Activated CD4-positive, alpha-beta T cell treated with anti-CD3 and anti-CD28 coated beads, Interleukin-2, amount 50 U/mL, for 24 hours (primary cell): ENCODE results near the gene SHQ1.

Source experiments
- DNase-seq, 2 donors: peaks; one replicate each; pipeline ENCODE4 v3.0.0-alpha.2; 2020; ENCODE audit warnings: low read depth in 1 of 2, low spot score in 1 of 2

The SHQ1 gene

DNA sequence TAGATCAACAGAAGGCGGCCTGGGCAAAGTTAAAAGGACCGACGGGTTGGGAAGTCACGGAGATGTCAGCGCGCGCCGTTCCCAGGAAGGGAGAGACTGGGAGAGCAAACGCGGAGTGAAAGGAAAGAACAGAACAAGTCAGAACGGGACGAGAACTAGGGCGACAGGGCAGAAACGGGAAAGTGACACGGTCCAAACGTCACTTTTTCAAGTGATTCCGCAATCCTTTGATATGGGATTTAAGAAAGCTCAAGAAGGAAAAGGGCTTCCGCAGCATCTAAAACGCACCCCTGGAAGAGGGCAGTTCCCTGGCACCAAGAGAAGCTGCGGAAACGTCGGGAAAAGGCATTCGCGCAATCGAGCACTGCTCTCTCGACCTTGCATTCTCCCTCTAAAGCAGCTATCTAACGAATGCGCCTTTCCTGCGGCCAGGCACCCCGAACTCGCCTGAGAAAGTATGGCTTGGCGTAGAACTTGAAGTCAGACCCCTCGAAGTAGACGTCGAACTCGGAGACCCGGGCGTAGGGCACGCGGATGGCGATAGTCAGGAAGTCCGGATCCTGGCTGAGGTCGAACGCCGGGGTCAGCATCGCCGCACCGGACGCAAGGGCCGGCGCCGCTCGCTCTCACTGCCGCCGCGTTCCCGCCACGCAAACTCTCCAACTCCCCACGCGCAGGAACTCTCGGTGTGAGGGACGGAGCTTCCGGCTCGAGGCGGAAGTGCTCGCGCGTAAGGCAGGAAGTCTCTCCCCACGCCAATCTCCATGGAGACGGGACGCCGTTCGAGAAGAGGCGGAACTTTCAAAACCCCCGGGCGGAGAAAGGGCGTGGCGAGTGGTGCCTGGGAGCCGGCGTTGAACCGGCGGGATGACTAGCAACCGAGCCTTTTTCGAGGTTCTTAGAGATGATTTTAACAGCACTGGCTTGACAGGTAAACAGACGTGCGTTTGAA is at the start of gene SHQ1:
SHQ1 (minus strand) TSS at position 695 of the 952 bp plus-strand sequence; CDS start at position 590, 105 bp downstream.
- DNase-seq = peak; percentile 89 to 95

DNA sequence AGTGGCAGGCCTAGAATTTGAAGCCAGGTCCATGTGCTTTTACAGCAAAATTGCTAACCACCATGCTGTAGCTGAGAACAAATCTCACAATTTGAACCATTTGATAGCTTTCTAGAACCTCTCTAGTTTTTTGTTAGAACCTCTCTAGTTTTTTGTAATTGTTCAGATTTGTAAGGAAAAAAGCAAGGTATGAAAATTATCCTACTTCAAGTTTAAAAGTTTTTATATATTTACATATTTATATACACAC is 49.4 kb upstream of the SHQ1 start:
- no peak for DNase-seq

DNA sequence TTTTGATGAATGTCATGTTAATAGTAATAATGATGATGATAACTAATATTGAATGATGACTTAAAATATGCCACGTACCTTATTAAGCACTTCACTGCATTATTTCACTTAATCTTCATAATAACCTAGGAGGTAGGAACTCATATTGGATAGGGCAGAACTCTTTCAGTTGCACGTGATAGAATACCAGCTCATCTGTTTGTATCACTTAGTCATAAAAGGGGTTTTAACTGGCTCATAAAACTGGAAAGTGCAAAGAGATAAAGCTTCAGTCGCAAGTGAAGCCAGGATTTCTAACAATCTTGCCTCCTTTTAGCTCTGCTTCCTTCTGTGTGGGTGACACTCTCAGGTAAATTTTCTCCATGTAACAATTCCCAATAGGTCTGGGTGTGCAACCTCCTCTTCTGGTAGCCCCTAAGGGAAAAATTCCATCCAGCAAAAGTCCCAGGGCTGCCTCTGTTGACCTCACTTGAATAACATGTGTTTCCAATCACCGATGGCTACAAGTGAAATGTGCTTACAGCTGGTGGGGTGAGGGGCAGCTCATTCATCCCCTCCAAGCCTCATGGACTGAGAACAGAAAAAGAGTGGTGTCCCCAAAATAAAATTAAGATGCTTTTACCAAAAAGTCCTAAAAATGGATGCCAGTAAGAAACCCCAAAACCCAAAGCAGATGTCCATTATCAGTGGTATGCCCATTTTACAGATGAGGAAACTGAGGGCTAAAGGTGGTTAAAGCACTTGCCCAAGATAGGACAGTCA is 48.9 kb upstream of the SHQ1 start:
- no peak for DNase-seq

DNA sequence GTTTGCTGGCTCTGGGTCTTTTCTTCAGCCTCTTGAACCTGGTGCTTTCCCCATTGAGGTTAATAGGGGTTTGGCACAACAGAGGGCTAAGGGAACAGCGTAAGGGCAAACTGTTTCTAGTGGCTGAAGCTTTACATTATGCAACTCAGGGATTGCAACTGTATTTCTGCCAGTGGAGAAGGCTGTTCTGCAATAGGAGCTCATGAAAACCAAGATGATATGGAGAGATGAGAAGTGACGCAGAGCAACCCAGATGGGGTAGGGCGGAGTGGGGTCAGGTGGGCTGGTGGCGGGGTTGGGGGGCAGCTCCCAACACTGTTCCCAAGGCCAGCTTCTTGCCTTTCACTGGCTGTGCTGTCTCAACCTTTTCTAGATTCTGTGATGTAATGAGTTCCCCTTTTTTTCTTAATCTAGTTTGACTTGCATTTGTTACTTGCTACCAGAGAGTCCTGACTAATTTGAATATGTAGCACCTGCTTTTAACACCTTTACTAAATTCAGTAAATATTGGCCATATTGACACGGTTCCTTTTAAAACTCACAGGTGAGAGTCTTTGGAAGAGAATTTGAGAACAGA is 46.8 kb upstream of the SHQ1 start:
- no peak for DNase-seq

DNA sequence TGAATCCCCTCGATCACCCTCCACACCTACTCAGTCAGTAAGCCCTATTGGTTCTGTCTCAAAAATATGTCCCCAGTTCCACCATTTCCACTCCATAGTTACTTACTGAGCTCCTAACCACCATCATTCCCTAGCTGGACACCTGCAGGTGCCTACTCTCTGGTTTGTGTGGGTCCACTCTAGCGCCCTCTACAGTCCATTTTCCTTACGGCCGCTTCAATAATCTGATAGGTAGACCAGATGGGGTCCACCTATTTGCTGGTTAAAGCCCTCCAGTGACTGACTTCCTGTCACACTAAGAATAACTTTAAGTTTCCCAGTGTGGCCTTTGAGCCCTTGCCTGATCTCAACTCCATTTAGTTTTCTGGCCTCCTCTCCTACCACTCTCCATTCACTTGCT is 44.6 kb upstream of the SHQ1 start:
- DNase-seq = no peak

DNA sequence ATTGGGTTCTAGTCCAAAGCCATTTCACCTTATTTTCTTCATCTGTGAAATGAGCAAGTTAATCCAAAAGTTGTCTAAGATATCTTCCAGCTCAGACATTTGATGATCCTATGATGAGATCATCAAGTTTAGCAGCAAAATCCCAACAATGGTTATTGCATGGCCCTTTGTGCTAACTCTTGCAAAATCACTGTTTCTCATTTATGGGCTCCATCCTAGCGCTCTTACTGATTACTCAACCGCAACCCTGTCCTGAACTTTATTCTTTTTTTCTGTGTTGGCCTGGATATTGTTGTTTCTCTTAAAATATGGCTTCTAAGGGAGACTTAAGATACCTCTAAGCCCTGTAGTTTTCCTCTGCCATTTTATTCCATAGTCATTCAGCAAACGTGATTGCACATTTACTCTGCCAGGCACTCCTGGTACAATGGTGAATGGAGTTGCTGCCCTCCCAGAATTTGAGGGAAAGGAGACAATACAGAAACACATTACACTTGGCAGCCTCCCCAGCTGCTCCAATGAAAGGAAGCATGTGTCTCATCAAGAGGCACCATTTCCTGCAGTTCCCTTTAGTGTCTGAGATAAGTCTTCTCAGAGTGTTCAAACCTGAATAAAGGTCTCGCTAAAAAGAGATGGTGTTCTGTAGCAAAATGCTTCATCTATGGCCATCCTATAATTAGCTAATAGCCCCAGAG is 44.0 kb upstream of the SHQ1 start:
- no peak for DNase-seq

DNA sequence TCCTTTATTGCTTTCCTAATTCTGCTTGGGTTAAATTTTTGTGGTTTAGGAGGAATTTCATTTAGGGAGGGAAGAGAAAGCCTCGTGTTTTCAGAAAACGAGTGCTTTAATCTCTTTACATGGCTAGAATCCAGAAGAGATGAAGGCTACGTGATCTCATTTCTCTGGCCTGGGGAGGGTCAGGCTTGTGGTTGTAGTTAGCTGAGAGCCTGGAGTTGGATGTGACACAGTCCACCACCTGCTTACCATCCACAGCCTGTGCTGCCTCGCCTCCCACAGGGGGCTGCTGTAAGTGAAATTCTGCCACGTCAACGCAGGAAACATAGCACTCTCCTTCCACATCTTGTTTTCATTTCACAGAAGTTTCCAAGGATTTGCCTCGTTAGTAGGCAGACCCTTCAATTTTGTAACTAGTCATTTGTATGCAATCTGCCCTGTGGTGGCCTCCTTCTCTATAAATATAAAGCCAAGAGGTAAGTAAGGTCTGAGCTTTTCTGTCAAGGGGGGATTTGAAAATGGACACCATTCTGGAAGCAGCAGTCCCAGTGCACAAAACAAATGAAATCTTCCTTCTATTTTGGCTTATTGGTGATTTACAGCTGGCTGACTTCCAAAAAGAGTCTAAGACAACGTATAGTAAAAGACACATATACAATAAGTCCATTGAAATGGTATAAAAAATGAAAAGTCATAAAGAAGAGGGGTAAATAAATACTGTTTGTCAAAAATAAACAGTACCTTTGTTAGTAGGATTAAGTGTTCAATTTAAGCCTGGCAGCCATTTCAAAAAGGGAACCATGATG is 43.0 kb upstream of the SHQ1 start:
- no peak for DNase-seq

DNA sequence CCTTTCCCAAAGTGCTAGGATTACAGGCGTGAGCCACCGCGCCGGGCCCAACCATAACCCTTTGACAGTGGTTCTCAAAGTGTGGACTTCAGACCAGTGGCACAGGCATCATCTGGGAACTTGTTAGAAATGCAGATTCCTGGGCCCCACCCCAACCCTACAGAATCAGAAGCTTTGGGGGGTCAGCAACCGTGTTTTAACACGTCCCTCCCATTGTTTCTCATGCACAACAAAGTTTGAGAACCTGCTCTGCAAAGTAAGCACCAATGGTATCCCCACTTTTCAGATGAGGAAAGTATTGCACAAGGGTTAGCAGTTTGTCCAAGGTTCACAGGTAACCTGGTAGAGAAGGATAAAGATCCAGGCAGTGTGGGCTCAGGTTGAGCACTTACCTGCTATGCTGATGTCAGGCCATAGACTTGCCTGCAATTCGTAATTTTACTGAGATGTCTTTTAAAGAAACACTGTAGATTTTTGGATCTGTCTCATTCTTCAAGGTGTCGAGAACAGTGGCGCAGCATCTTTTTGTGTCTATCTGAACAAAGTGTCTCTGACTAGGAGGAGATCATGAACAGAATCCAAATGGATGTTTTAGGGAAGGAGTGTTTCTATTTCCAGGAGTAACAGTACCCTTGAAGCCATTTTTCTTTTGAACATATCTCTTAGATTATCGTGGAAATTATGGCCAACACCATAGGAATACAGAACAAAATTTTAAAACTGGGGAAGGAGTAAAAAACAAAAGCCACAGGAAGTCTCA is 42.1 kb upstream of the SHQ1 start:
- DNase-seq = no peak

DNA sequence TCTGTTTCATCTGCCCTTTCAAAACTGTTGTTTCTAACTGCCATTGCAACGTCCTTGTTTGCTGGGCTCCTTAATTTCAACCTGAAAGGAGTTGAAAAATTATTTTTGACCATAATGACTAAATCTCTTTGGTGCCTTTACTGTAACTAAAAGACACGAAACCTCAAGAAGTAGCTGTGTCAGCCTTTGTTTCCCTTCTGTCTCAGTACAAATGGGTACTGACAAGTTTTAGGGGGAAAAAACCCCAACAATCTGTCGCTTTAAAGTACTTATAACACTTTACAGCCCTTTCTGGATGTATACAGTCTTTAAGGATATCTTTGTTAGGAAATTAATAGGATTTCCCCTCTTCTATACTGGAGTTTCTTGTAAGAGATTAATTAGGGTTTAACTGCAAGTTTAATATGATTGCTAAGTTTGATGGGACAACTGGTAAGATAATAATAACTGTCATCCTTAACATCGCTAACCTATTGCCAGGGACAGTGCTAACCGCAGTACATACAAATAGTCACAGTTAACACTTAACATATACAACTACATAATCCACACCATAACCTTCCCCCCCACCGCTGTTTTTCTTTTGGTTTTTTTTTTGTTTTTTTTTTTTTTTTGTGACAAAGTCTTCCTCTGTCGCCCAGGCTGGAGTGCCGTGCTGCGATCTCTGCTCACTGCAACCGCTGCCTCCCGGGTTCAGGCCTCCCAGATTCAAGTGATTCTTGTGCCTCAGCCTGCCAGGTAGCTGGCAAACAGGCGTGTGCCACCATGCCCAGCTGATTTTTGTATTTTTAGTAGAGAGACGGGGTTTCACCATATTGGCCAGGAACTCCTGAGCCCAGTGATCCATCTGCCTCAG is 41.3 kb upstream of the SHQ1 start:
- DNase-seq = no peak

DNA sequence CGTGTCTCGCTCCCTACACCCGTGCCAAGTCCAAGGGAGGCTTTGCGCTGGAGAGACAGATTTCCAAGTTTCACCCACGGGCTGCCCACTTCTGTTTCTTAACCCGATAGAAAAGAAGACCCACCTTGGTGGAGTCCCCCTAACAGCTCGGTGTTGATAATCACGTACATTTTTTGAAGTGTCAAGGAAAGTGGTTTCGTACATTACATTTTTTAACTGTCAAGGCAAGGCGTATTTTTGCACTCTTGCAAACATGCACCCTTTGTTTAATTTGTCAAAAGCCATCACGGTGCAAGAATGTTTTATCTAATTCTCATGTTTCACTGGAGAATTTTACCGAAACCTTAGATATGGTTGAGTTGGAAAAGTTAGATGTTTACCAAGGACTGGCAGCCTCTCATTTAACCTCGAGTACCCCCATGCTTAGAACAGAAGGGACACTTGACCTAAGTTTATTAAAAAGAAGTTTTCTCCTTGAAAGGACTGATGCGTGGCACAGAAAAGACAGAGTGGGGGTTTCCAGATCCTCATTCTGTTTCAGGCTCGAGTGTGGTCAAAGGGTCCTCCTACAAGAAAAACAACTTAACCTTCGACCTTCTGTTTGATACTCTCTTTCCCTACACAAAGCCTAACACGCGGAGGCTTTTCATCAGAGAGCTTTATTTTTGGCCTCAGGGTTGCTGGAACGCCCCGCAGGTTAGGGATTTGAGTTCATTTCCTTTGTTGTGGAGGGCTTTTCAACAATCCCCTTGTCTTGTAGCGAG is 40.5 kb upstream of the SHQ1 start:
- DNase-seq = no peak

DNA sequence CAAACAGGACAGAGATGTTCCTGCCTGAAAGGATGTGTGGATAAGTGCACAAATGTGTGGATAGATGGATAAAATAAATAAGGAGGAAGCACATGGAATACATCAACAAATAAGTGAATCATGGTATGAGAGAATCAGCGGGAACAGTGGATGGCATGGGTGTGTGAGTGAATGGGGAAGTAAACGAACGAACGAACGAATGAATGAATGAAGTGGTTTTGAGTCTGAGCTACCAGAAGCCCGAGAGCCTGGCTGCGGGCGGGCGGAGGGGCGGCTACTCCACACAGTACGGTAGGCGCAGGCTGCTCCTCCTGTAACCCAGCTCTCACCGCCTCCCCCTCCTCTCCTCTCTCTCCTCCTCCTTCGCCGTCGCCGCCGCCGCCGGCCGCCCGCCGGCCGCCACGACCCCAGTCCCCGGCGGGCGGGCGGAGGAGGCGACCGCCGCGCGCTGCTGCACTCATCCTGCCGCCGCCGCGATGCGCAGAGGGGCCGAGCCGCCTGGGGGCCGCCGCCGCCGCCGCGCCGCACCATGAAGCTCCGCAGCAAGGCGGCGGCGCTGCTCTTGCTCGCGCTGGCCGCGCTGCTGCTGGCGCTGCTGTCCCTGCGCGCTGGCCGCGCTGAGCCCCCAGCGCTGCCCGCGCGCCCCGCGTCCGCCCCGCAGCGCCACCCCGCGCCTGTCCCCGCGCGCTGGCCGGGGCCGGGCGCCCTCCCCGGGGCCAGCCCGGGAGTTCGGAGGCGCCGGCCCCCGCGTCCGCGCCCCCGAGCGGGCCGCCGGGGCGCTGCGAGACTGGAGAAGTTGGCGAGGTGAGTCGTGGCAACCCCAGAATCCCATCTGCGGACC is 39.7 kb upstream of the SHQ1 start, which contains the start of gene GXYLT2:
GXYLT2 (plus strand) TSS at position 342 of the 841 bp plus-strand sequence; CDS start at position 530, 188 bp downstream.
- DNase-seq = peak; percentile 3 to 4

DNA sequence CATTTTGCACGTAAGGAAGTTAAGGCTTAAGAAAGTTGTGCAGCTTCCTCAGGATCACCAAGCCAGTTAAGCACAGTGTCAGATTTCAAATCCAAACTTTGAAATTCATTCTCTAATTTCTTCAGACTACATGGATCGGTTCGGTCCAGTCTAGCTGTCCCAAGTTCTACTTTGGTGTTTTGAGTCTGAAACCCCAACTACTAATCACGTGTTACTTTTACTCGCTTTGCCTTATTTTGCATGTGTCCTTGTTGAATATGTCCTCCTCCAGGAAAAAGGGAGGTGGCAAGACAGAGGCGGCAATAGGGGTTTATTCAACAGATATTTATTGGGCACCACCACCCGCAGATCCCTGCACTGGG is 39.1 kb upstream of the SHQ1 start:
- DNase-seq = no peak

DNA sequence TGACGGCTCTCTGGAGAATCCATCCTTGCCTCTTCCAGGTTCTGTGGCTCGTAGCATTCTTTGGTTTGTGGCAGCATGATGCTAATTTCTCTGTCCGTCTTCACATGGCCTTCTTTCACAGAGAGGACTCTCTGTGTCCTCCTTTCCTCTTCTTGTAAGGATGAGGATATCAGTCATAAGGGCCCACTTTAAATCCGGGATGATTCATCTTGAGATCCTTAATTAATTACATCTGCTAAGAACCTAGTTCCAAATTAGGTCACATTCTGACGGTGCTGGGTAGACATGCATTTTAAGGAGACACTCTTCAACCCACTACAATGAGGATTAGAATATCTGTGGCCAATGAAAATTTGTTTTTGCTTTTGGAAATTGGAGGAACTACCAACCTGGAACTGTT is 23.9 kb upstream of the SHQ1 start:
- no peak for DNase-seq

DNA sequence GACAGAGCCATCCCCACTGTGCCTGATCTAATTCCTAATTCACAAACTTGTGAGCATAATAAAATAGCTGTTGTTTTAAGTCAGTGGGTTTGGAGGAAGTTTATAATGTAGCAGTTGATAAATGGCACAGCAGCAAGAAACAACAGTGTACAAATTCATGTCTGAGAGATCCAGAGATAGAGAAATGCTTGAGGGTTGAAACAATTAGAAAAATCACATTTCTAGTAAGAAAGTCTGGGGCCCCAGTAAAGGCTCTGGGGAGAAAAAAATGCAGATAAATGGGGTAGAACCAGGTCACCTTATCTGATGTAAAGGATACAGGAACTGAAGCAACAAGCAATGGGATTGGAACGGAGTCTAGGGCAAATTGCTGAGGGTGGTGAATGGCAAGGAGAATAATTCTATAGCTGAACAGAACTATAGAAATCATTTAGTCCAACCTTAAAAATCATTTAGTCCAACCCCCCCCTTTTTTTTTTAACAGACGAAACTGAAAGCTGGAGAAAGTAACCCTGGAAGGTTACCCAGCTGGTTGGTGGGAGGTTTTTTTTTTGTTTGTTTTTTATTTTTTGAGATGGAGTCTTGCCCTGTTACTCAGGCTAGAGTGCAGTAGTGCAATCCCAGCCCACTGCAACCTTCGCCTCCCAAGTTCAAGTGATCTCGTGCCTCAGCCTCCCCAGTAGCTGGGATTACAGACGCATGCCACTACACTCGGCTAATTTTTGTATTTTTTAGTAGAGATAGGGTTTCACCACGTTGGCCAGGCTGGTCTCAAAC is 14.3 kb upstream of the SHQ1 start:
- no peak for DNase-seq

DNA sequence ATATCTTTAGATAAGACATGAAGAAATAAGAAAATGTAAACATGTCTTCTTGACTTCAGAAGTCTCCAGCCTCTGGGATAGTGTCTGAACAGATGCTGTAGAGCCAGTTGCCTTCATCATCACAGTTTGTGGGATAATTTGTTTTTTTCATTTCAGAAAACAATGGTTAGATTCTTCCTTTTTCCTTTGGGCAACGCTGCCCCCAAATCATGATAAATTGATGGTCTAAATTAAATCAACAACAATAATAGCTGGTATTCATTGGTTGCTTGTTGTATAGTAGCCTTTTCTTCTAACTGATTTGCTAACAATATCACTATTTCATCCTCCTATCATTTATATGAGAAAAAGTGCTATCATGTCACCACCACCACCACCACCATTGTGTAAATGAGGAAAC is 12.6 kb upstream of the SHQ1 start:
- no peak for DNase-seq

DNA sequence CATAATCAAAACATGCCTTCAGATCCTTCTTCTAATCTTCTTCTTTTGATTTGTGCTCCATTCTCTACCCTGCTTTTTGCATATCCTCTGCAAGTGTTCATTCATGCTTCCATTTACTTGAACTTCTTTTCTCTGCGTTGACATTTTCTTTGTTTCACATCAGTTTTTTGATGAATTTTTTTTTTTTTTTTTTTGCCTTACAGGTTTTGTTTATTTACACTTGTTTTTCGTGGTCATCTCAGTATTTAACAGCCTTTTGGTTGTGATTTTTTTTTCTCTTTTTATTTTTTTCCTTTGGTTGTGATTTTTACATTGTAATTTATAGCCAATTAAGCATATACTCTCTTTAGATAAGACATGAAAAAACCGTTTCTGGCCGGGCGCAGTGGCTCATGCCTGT is 11.8 kb upstream of the SHQ1 start:
- DNase-seq = no peak

DNA sequence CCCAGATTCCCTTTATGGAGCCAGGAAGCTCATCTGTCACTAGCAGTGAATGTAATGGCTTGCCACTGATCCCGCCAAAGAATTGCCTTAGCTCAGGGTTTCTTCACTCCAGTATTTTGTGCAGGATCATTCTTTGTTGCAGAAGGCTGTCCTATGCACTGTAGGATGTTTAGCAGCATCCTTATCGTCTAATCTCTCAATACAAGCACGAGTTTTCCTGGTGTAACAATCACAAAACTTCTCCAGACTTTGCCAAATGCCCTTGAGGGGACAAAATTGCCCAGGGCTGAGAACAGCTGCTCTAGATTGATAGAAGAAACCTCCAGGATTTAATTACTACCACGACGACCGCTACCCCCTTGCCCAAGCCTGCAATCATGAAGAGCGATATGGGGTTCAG is 6.8 kb upstream of the SHQ1 start:
- DNase-seq = no peak
